IMR-90 (cell line): ENCODE data around the gene SLC38A11. TPM values are rescaled to one million over a fixed set of nuclear protein-coding genes. Genes with fewer than 3 reads are reported as not detected.

Source experiments
- ATAC-seq: fragments of 200-7000 bp; cut with Tn5 transposase; 2 replicates; pipeline ENCODE4 v1.9.1; 2020; ENCODE audit warnings: low read depth, mild to moderate bottlenecking, moderate library complexity
- BruUV-seq: library from RNA; stranded (reverse); fragments of 400-500 nt; replicated peaks from 2 replicates; lab custom pipeline; 2021; lab: Mats Ljungman, UMichigan
- CTCF ChIA-PET: fragments of 300-600 bp; formaldehyde crosslinking; extraction: SDS; loops from one replicate; lab custom pipeline; 2021; ENCODE audit warnings: antibody characterized with exemption; lab: Yijun Ruan, JAX
- POLR2A ChIA-PET: fragments of 300-600 bp; sonication (Branson Sonifier 250); formaldehyde crosslinking; loops from one replicate; lab custom pipeline; 2022; ENCODE audit warnings: antibody characterized with exemption; ENCODE audit not compliant: unreplicated experiment; lab: Charles Lee
- DNase-seq: peaks from one replicate; pipeline ENCODE4 v3.0.0; 2013
- H2AFZ ChIP-seq: replicated peaks from 2 replicates; pipeline ENCODE3; 2013; ENCODE audit warnings: low read length, mild to moderate bottlenecking; ENCODE audit not compliant: poor library complexity
- H2AK5ac ChIP-seq: 2 replicates; pipeline ENCODE4 v1.6.1; 2013; ENCODE audit warnings: low read depth, low read length, inconsistent platforms
- H2AK9ac ChIP-seq: replicated peaks from 2 replicates; pipeline ENCODE3; 2013; ENCODE audit warnings: mild to moderate bottlenecking, low read depth, low read length, moderate library complexity; ENCODE audit not compliant: poor library complexity
- H2BK120ac ChIP-seq: 2 replicates; pipeline ENCODE4 v1.6.1; 2013; ENCODE audit warnings: low read depth, low read length, inconsistent platforms
- H2BK15ac ChIP-seq: 3 replicates; pipeline ENCODE4 v1.6.1; 2013; ENCODE audit warnings: low read depth, low read length, inconsistent platforms
- H2BK20ac ChIP-seq: 2 replicates; pipeline ENCODE4 v1.6.1; 2013; ENCODE audit warnings: low read depth, mild to moderate bottlenecking, inconsistent platforms, low read length, moderate library complexity
- H2BK5ac ChIP-seq: 2 replicates; pipeline ENCODE4 v1.6.1; 2013; ENCODE audit warnings: mild to moderate bottlenecking, low read depth, low read length, inconsistent platforms; ENCODE audit not compliant: poor library complexity, severe bottlenecking
- H3K14ac ChIP-seq: replicated peaks from 2 replicates; pipeline ENCODE4 v1.6.1; 2013; ENCODE audit warnings: low read depth, low read length, inconsistent platforms
- H3K18ac ChIP-seq: 2 replicates; pipeline ENCODE4 v1.6.1; 2013; ENCODE audit warnings: low read depth, low read length, control low read depth
- H3K23ac ChIP-seq: 2 replicates; pipeline ENCODE4 v1.6.1; 2013; ENCODE audit warnings: low read depth, low read length, inconsistent platforms
- H3K27ac ChIP-seq: 2 replicates; pipeline ENCODE4 v1.5.1; 2013; ENCODE audit warnings: mild to moderate bottlenecking, control low read depth, low read length; ENCODE audit not compliant: insufficient read depth
- H3K27me3 ChIP-seq: 2 replicates; pipeline ENCODE4 v1.6.1; 2013; ENCODE audit warnings: low read length; ENCODE audit not compliant: control insufficient read depth, insufficient read depth
- H3K36me3 ChIP-seq: 2 replicates; pipeline ENCODE4 v1.6.1; 2013; ENCODE audit warnings: low read length, mixed read lengths; ENCODE audit not compliant: control insufficient read depth, insufficient read depth
- H3K4ac ChIP-seq: 2 replicates; pipeline ENCODE4 v1.6.1; 2013; ENCODE audit warnings: low read depth, low read length, inconsistent platforms
- H3K4me1 ChIP-seq: 2 replicates; pipeline ENCODE4 v1.6.1; 2013; ENCODE audit warnings: low read length, mixed read lengths; ENCODE audit not compliant: control insufficient read depth, insufficient read depth
- H3K4me2 ChIP-seq: 2 replicates; pipeline ENCODE4 v1.6.1; 2013; ENCODE audit warnings: low read depth, mild to moderate bottlenecking, control low read depth, low read length, moderate library complexity
- H3K4me3 ChIP-seq: 2 replicates; pipeline ENCODE4 v1.5.1; 2013; ENCODE audit warnings: low read depth, mild to moderate bottlenecking, control low read depth, low read length, moderate library complexity; ENCODE audit not compliant: insufficient read depth
- H3K56ac ChIP-seq: 2 replicates; pipeline ENCODE4 v1.6.1; 2013; ENCODE audit warnings: low read length, inconsistent platforms; ENCODE audit not compliant: insufficient read depth; ENCODE audit errors: extremely low read depth
- H3K79me1 ChIP-seq, 2 experiments: 2 replicates each; pipeline ENCODE4 v1.6.1; 2013; ENCODE audit warnings: low read length in 2 of 2, inconsistent platforms in 1 of 2, low read depth in 1 of 2
- H3K9ac ChIP-seq: 2 replicates; pipeline ENCODE4 v1.6.1; 2013; ENCODE audit warnings: low read depth, low read length, control low read depth
- H3K9me1 ChIP-seq: 2 replicates; pipeline ENCODE4 v1.6.1; 2013; ENCODE audit warnings: low read length, inconsistent platforms; ENCODE audit not compliant: insufficient read depth
- H3K9me3 ChIP-seq: 2 replicates; pipeline ENCODE4 v1.6.1; 2013; ENCODE audit warnings: low read length; ENCODE audit not compliant: control insufficient read depth, insufficient read depth
- H4K20me1 ChIP-seq: 2 replicates; pipeline ENCODE4 v1.6.1; 2013; ENCODE audit warnings: low read length, inconsistent platforms; ENCODE audit not compliant: insufficient read depth
- H4K5ac ChIP-seq: 2 replicates; pipeline ENCODE4 v1.6.1; 2013; ENCODE audit warnings: mild to moderate bottlenecking, low read depth, low read length, control low read depth
- H4K8ac ChIP-seq, 2 experiments: 2 replicates each; pipeline ENCODE4 v1.6.1; 2013; ENCODE audit warnings: low read depth in 2 of 2, low read length in 2 of 2, control low read depth in 1 of 2, inconsistent platforms in 1 of 2
- H4K91ac ChIP-seq: 2 replicates; pipeline ENCODE4 v1.6.1; 2013; ENCODE audit warnings: low read depth, low read length, inconsistent platforms; ENCODE audit not compliant: insufficient read depth
- BHLHE40 ChIP-seq: fragments of 150-350 bp; IDR thresholded peaks from 2 replicates; pipeline ENCODE4 v1.6.1; 2016; ENCODE audit warnings: mild to moderate bottlenecking, low read depth, low read length
- CEBPB ChIP-seq: IDR thresholded peaks from 2 replicates; pipeline ENCODE4 v1.6.1; 2012; ENCODE audit warnings: low read depth, low read length, improper control_type of control experiment
- CHD1 ChIP-seq: IDR thresholded peaks from 2 replicates; pipeline ENCODE4 v1.6.1; 2012; ENCODE audit warnings: low read depth, low read length, improper control_type of control experiment
- CTCF ChIP-seq: conservative IDR thresholded peaks from 2 replicates; pipeline ENCODE4 v1.5.1; 2012; ENCODE audit warnings: mild to moderate bottlenecking, low read depth, low read length, improper control_type of control experiment
- FOS ChIP-seq: fragments of 150-350 bp; IDR thresholded peaks from 2 replicates; pipeline ENCODE4 v1.6.1; 2016; ENCODE audit warnings: low read depth, low read length
- MAFK ChIP-seq: IDR thresholded peaks from 2 replicates; pipeline ENCODE4 v1.6.1; 2012; ENCODE audit warnings: low read depth, low read length, improper control_type of control experiment
- MAZ ChIP-seq: IDR thresholded peaks from 2 replicates; pipeline ENCODE4 v1.6.1; 2012; ENCODE audit warnings: low read depth, mild to moderate bottlenecking, low read length, improper control_type of control experiment, moderate library complexity, borderline replicate concordance
- MXI1 ChIP-seq: IDR thresholded peaks from 2 replicates; pipeline ENCODE4 v1.6.1; 2012; ENCODE audit warnings: low read depth, mild to moderate bottlenecking, low read length, moderate library complexity, borderline replicate concordance
- NFE2L2 ChIP-seq: fragments of 150-350 bp; IDR thresholded peaks from 2 replicates; pipeline ENCODE4 v1.6.1; 2016; ENCODE audit warnings: low read depth, mild to moderate bottlenecking, low read length
- POLR2A ChIP-seq: IDR thresholded peaks from 2 replicates; pipeline ENCODE4 v1.6.1; 2012; ENCODE audit warnings: mild to moderate bottlenecking, low read depth, low read length
- RAD21 ChIP-seq: IDR thresholded peaks from 2 replicates; pipeline ENCODE4 v1.6.1; 2012; ENCODE audit warnings: low read length, improper control_type of control experiment
- RCOR1 ChIP-seq: IDR thresholded peaks from 2 replicates; pipeline ENCODE4 v1.6.1; 2012; ENCODE audit warnings: mild to moderate bottlenecking, low read length, improper control_type of control experiment; ENCODE audit not compliant: insufficient replicate concordance
- RFX5 ChIP-seq: IDR thresholded peaks from 2 replicates; pipeline ENCODE4 v1.8.0; 2012; ENCODE audit warnings: low read depth, mild to moderate bottlenecking, low read length, moderate library complexity
- SMC3 ChIP-seq: fragments of 150-350 bp; IDR thresholded peaks from 2 replicates; pipeline ENCODE4 v1.6.1; 2016; ENCODE audit warnings: low read depth, mild to moderate bottlenecking, antibody characterized with exemption, low read length, moderate library complexity
- WGBS, 2 experiments: methylation state at CpG; one replicate each; pipeline versions ENCODE4 v1.1.5 to v1.1.7; 2013; ENCODE audit warnings: missing lambda C conversion rate in 2 of 2; ENCODE audit not compliant: insufficient read length in 1 of 2; ENCODE audit errors: extremely low coverage in 2 of 2; 5-methylcytosine and 5-hydroxymethylcytosine counted together
- dilution Hi-C: fragments of 300-500 bp; cut with HindIII; formaldehyde crosslinking; loops from one replicate; pipeline ENCODE4 v1.14.3; 2018; ENCODE audit warnings: low sequenced_read_pairs; ENCODE audit not compliant: unreplicated experiment
- in situ Hi-C: fragments of 300-500 bp; cut with MboI; formaldehyde crosslinking; loops from 3 replicates; pipeline ENCODE4 v1.14.3; 2019; ENCODE audit warnings: low sequenced_read_pairs, inconsistent platforms, mixed read lengths
- intact Hi-C: fragments of 100-400 bp; cut with micrococcal nuclease; formaldehyde crosslinking; loops from 2 replicates; pipeline ENCODE4 v1.10.0; 2022
- polyA plus RNA-seq, 3 experiments: library from polyadenylated mRNA; depleted of rRNA; stranded (reverse); fragments of >200 nt; gene quantifications; 2 replicates each; pipeline ENCODE4 v1.2.3, GENCODE V29; 2012; ENCODE audit warnings: low replicate concordance in 1 of 3
- total RNA-seq: library from RNA; depleted of rRNA; stranded (reverse); fragments of >200 nt; gene quantifications from 2 replicates; pipeline ENCODE4 v1.2.3, GENCODE V29; 2012
- TF ChIP-seq, protein P1 (sequence below): fragments of 150-350 bp; IDR thresholded peaks from 2 replicates; pipeline ENCODE4 v1.6.1; 2017; ENCODE audit warnings: mild to moderate bottlenecking, antibody characterized with exemption, low read length, low read depth
- TF ChIP-seq, protein P2 (sequence below): fragments of 150-350 bp; IDR thresholded peaks from 2 replicates; pipeline ENCODE4 v1.6.1; 2016; ENCODE audit warnings: low read depth, mild to moderate bottlenecking, low read length, moderate library complexity, borderline replicate concordance

Gene SLC38A11
- total and polyA plus RNA-seq, 2 of the 4 experiments (the other 2 are of a cell fraction): 0.18 to 0.21 TPM

DNA sequence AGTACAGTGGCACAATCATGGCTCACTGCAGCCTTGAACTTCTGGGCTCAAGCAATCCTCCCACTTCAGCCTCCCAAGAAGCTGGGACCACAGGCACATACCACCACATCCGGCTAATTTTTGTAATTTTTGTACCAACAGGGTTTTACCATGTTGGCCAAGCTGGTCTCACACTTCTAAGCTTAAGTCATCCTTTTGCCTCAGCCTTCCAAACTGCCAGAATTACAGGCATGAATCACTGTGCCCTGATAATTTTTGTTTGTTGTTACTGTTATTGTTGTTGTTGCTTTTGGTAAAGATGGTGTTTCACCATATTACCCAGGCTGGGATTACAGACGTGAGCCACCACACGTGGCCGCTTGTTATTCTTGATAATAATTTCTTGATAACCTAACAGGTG, 103.2 kb downstream of the SLC38A11 start:
- BruUV-seq: no TSS peak
- Histone ChIP-seq H2BK15ac (no peak overlapping the region), H2AK5ac (no peak overlapping the region), H4K8ac (no peak overlapping the region), H3K9me3 (no peaks in the 10 kb centered on the region), H3K4me2 (no peak overlapping the region), H3K4me1 (no peaks in the 10 kb centered on the region), H3K27ac (no peak overlapping the region), H2AFZ (no peak overlapping the region), H4K5ac (no peak overlapping the region), H2BK120ac (no peak overlapping the region), H3K14ac (no peak overlapping the region), H2BK5ac (no peak overlapping the region), H4K20me1 (no peaks in the 10 kb centered on the region), H3K23ac (no peak overlapping the region), H3K56ac (no peak overlapping the region), H3K9me1 (no peaks in the 10 kb centered on the region), H3K4me3 (no peak overlapping the region), H3K9ac (no peak overlapping the region), H2AK9ac (no peak overlapping the region), H3K4ac (no peak overlapping the region), H2BK20ac (no peak overlapping the region), H4K91ac (no peak overlapping the region), H3K27me3 (peaks cover 3% of the 10 kb centered on the region; the same call in 1 of the 2 replicates), H3K18ac (no peak overlapping the region), H3K36me3 (no peaks in the 10 kb centered on the region), H3K79me1 (no peaks in the 10 kb centered on the region)
- TF ChIP-seq MAFK: no peak
- TF ChIP-seq, protein P1, sequence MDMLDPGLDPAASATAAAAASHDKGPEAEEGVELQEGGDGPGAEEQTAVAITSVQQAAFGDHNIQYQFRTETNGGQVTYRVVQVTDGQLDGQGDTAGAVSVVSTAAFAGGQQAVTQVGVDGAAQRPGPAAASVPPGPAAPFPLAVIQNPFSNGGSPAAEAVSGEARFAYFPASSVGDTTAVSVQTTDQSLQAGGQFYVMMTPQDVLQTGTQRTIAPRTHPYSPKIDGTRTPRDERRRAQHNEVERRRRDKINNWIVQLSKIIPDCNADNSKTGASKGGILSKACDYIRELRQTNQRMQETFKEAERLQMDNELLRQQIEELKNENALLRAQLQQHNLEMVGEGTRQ: no peak
- no peak for TF ChIP-seq MXI1
- TF ChIP-seq CEBPB: no peak
- TF ChIP-seq, protein P2, sequence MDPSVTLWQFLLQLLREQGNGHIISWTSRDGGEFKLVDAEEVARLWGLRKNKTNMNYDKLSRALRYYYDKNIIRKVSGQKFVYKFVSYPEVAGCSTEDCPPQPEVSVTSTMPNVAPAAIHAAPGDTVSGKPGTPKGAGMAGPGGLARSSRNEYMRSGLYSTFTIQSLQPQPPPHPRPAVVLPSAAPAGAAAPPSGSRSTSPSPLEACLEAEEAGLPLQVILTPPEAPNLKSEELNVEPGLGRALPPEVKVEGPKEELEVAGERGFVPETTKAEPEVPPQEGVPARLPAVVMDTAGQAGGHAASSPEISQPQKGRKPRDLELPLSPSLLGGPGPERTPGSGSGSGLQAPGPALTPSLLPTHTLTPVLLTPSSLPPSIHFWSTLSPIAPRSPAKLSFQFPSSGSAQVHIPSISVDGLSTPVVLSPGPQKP: no peak
- no peak for TF ChIP-seq BHLHE40
- no peak for TF ChIP-seq FOS
- TF ChIP-seq SMC3: no peak
- TF ChIP-seq POLR2A: no peak
- TF ChIP-seq CTCF: no peak
- TF ChIP-seq RAD21: no peak
- TF ChIP-seq RFX5: no peak
- no peak for TF ChIP-seq CHD1
- no peak for TF ChIP-seq RCOR1
- no peak for TF ChIP-seq MAZ
- TF ChIP-seq NFE2L2: no peak
- DNase-seq (no peak), ATAC-seq (no peak)
- intact Hi-C loops (no loop called here), dilution Hi-C loops (no loop called here), in situ Hi-C loops (no loop called here)
- POLR2A ChIA-PET: no interaction called here
- WGBS, 2 experiments: no CpG with 5 or more reads among the region's 4 CpGs
- CTCF ChIA-PET: interaction anchor here (0.6 to 2.6 kb wide), 3 partner anchors 10 to 652 kb away, joined by 3 to 9 read pairs (median 6); partner anchors contain the start of gene COBLL1
